Measurements from ENCODE around the gene OSBPL10.

DNA sequence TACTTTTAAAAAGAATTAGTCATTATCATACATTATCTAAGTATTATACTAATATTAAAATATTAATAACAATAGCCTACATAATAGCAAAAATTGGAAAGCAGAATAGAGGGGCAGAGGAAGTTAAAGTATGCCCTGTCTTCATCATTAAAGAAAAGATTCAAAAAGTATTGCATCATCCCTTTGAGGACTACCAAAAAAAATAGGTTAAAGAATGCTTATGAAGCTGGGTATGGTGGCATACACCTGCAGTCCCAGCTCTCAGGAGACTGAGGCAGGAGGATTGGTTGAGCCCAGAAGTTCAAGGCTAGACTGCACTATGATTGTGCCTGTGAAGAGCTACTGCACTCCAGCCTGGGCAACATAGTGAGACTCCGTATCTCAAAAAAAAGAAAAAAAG is 240.7 kb downstream of the OSBPL10 start:
- TF ChIP-seq, protein P1, sequence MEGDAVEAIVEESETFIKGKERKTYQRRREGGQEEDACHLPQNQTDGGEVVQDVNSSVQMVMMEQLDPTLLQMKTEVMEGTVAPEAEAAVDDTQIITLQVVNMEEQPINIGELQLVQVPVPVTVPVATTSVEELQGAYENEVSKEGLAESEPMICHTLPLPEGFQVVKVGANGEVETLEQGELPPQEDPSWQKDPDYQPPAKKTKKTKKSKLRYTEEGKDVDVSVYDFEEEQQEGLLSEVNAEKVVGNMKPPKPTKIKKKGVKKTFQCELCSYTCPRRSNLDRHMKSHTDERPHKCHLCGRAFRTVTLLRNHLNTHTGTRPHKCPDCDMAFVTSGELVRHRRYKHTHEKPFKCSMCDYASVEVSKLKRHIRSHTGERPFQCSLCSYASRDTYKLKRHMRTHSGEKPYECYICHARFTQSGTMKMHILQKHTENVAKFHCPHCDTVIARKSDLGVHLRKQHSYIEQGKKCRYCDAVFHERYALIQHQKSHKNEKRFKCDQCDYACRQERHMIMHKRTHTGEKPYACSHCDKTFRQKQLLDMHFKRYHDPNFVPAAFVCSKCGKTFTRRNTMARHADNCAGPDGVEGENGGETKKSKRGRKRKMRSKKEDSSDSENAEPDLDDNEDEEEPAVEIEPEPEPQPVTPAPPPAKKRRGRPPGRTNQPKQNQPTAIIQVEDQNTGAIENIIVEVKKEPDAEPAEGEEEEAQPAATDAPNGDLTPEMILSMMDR (IDR thresholded peaks at IDR 0.05; ENCODE audit: low read length): no peak
- no peak for TF ChIP-seq EZH2 (IDR thresholded peaks at IDR 0.05; ENCODE audit: borderline replicate concordance, low read length)

Data from OCI-LY1 (cell line).